T-helper 2 cell treated with Interferon-gamma antibody and Interleukin-4, amounts not matched to agents 100 ng/mL and 5 ng/mL, for 36 hours (primary cell): ENCODE measurements around the gene FAM161A. TPM values are rescaled to one million over a fixed set of nuclear protein-coding genes. Genes with fewer than 3 reads are reported as not detected.
"Not testable (repeated sequence)": the region's sequence is repeated elsewhere in the genome, so short reads cannot be mapped to it uniquely, and the experiment has no call there.

Experiments used
- intact Hi-C: fragments of 100-400 bp; cut with micrococcal nuclease; formaldehyde crosslinking; loops from one replicate; pipeline ENCODE4 v1.15.1; 2023
- total RNA-seq: library from RNA; stranded (reverse); gene quantifications from 2 replicates; pipeline ENCODE4 v1.2.3, GENCODE V29; 2022

The FAM161A gene, protein sequence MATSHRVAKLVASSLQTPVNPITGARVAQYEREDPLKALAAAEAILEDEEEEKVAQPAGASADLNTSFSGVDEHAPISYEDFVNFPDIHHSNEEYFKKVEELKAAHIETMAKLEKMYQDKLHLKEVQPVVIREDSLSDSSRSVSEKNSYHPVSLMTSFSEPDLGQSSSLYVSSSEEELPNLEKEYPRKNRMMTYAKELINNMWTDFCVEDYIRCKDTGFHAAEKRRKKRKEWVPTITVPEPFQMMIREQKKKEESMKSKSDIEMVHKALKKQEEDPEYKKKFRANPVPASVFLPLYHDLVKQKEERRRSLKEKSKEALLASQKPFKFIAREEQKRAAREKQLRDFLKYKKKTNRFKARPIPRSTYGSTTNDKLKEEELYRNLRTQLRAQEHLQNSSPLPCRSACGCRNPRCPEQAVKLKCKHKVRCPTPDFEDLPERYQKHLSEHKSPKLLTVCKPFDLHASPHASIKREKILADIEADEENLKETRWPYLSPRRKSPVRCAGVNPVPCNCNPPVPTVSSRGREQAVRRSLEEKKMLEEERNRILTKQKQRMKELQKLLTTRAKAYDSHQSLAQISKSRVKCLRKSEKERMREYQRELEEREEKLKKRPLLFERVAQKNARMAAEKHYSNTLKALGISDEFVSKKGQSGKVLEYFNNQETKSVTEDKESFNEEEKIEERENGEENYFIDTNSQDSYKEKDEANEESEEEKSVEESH
- 3.5 and 3.7 TPM in 2 replicates for total RNA-seq

DNA sequence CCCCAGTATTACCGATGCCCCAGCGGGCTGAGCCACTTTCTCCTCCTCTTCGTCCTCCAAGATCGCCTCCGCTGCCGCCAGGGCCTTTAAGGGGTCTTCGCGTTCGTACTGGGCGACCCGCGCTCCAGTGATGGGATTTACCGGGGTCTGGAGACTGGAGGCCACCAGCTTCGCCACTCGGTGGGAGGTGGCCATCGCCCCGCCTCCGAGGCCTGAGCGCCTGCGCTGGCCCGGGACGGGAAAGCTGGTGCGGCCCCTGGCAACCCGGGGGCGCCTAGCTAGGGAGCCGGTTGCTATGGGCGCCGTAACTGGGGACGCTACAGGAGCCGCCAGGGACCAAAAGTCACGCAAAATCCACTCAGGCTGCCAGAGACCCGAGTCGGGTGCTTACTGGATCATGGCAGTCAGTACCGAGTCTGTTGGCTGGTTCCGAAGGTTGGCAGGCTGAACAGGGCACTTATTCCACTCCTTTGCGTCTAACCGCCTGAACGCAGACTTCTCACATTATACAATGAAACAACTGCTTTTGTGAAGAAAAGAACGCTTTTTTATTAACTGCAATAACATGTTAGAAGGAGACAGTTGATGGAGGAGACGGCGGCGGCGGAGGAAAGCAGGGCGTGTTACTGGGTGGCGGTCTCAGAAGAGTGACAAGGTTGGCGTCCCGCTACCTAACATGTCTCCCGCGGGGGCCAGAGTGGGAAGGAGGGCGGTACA lies at the start of gene FAM161A:
Gene FAM161A, minus strand, starts transcription at position 214 of the 717 bp plus-strand sequence. Its CDS starts 19 bp downstream, at position 195.
- intact Hi-C loops, result loop anchor here (1.0 to 2.0 kb wide), 8 partner anchors 15 to 853 kb away; partner anchors contain the start of genes B3GNT2, CCT4, USP34 and XPO1

DNA sequence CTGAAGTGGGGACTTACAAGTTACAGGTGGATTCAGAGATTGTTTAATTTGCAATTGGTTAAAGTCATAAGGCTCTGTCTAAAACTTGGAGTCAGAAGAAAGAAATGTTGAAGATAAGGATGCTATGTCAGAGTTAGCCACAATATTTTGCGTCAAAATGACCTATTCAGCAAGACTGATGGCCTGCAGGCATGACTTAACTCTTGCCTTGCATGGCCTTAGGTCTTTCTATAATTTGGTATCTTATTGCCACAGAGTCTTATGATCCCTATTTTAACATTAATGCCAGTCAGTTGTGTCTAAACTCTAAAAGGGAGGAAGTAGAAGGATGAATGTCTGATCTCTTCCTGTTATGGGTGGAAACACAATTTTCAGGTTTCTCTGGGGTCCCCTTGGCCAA lies 46.4 kb upstream of the FAM161A start:
- intact Hi-C loops, result no loop called here

DNA sequence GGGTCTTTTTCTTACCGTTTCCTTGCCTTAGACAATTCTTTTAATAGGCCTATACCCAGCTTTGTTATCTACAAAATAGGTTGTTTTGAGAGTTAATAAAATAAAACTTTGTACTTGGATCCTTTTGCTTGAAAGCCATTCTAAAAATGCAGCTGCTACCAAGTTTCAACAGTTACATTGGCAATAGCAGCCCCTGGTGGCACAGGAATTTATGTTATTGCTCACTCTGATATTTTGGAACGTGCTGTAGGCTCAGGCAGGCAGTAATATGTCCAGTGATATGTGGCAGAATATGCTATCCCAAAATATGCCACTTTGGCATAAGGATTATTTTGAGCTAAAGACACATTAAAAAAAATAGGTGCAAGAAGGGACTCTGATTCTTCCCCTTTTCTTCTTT lies 45.0 kb upstream of the FAM161A start:
- intact Hi-C loops, result no loop called here

GRCh38 chr2:61888267-61889055 lies 34.6 kb upstream of the FAM161A start, which contains the start of gene CCT4:
CCT4 (minus strand) TSS chr2:61888656; CDS start chr2:61888507, 149 bp downstream.
- intact Hi-C loops, result loop anchor here (1.0 to 5.0 kb wide), 7 partner anchors 17 to 871 kb away; partner anchors contain the start of genes COMMD1, FAM161A, PEX13 and PUS10

DNA sequence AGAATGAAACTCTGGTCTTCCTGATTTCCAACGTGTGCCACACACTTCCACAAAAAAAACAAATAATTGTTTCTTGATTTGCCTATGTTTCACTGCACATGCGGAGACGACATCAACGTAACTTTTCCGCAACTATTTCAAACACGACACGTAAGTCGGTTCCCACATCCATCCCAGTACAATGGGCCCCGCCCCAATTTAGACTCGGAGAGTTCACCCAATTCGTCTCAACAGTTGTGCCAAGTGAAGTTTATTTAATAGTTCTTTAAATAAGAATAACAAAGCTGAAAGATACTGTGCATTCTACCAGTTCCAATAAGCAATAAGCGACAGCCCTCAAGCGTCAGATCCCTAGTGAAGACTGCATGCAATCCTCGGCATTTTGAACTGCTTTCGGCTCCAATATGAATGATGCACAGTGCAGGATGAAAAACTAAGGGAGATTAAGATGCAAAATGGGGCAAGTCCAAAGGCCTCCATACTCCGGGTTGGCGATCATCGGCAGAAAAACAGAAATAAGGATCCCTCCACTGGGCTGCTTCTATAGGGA lies 33.9 kb upstream of the FAM161A start:
- intact Hi-C loops, result loop anchor here (1.0 to 5.0 kb wide), 7 partner anchors 18 to 870 kb away; partner anchors contain the start of genes COMMD1, FAM161A, PEX13 and PUS10

GRCh38 chr2:61885896-61886603 lies 32.2 kb upstream of the FAM161A start:
- intact Hi-C loops, result loop anchor here (5.0 kb wide), 2 partner anchors 744 to 869 kb away; partner anchors contain the start of genes PEX13 and PUS10

GRCh38 chr2:61882850-61883249 lies 29.0 kb upstream of the FAM161A start:
- intact Hi-C loops, result no loop called here

GRCh38 chr2:61879351-61879750 lies 25.5 kb upstream of the FAM161A start:
- intact Hi-C loops, result not testable (repeated sequence)

- intact Hi-C loops, result no loop called here
Observed at GRCh38 chr2:61878761-61879160, 24.9 kb upstream of the FAM161A start.

DNA sequence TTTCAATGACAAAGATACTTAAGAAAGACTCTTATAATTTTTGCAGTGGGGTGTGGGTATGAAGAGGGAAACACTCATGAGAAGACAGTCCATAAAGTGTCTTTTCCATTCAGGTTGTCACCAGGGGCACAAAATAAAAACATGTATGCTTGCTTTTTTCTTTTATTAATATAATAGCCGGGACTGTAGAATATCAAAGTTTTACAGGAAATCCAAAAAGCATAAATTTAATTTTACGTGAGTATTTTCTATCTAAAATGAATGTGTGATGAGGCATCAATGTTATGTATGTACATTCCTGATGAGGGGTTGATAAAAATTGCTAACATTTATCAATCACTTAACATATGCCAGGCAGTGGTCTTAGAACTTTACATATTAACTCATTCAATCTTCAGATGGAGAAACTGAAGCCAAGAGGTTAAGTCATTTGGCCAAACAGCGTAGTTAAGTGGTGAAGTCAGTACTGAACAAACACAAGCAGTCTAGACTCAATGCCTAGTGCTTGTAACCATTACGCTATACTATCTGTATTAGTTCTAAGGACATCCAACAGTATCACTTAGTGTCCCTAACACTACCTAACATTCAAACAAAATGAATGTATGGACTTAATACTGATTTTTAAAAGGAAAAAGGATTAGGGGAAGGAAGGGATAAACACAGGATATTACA lies 23.8 kb upstream of the FAM161A start:
- intact Hi-C loops, result no loop called here

- intact Hi-C loops, result no loop called here
Observed at GRCh38 chr2:61876400-61876799, 22.5 kb upstream of the FAM161A start.

DNA sequence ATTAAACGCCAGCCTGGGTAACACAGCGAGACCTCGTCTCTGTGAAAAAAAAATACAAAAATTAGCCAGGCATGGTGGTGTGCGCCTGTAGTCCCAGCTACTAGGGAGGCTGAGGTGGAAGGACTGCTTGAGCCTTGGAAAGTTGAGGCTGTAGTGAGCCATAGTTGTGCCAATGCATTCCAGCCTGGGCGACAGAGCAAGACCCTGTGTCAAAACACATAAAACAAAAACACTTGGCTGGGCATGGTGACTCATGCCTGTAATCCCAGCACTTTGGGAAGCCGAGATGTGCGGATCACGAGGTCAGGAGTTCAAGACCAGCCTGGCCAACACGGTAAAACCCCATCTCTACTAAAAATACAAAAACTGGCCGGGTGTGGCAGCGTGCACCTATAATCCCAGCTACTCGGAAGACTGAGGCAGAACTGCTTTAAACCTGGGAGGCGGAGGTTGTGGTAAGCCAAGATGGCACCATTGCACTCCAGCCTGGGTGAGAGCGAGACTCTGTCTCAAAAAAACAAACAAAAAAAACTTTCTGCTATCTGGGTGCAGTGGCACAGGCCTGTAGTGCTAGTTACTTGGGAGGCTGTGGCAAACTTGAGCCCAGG lies 12.7 kb upstream of the FAM161A start:
- intact Hi-C loops, result not testable (repeated sequence)

GRCh38 chr2:61862085-61862484 lies 8.2 kb upstream of the FAM161A start:
- intact Hi-C loops, result no loop called here

- intact Hi-C loops, result no loop called here
Observed at GRCh38 chr2:61857224-61857623, 3.4 kb upstream of the FAM161A start.

DNA sequence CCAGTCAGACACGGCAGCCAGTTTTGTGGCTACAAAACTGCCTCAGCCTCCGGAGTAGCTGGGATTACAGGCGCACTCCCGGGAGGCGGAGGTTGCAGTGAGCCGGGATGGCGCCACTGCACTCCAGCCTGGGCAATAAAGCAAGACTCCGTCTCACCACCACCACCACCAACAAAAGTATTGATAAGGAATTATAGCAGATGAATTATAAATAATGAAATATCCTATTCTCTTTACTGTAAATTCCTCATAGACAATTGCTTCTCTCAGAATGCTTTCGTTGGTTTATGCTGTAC lies 1.4 kb upstream of the FAM161A start:
- intact Hi-C loops, result loop anchor here (2.0 kb wide), 5 partner anchors 14 to 852 kb away; partner anchors contain the start of genes USP34 and XPO1

DNA sequence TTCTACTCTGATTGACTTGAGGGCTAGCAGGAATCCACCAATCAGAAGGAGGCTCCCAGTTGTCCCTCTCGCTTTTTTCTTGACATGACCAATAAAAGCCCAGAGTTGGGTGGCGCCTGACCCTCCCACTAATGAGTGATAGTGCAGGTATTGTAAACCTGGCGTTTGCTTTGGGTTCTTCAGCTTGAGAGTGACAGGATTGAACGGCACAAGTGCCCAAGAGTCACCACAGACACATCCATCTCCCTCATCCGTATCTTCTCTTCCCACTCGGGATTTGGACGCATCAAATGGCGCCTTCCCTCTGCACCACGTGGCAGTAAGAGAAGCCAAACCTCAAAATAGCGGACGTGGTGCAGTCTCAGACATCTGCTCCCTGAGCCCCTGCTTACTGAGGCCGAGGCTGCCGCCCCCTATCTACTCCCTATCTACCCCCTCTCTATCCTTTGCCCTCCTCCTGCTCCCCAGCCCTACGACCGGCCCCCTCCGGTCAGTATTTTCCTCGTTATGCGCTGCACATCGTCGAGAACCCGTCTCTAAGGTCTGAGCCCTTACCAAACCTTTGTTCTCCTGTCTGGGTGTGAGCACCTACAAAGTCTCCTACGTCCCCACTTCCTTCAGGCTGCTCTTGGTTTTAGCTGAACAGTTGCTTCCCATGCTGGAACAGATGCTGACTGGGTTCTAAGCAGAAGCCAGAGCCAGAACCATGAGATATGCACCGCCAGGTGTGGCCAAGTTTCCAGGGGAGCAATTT lies 881 bp upstream of the FAM161A start:
- intact Hi-C loops, result loop anchor here (1.0 to 2.0 kb wide), 8 partner anchors 14 to 852 kb away; partner anchors contain the start of genes B3GNT2, CCT4, USP34 and XPO1

DNA sequence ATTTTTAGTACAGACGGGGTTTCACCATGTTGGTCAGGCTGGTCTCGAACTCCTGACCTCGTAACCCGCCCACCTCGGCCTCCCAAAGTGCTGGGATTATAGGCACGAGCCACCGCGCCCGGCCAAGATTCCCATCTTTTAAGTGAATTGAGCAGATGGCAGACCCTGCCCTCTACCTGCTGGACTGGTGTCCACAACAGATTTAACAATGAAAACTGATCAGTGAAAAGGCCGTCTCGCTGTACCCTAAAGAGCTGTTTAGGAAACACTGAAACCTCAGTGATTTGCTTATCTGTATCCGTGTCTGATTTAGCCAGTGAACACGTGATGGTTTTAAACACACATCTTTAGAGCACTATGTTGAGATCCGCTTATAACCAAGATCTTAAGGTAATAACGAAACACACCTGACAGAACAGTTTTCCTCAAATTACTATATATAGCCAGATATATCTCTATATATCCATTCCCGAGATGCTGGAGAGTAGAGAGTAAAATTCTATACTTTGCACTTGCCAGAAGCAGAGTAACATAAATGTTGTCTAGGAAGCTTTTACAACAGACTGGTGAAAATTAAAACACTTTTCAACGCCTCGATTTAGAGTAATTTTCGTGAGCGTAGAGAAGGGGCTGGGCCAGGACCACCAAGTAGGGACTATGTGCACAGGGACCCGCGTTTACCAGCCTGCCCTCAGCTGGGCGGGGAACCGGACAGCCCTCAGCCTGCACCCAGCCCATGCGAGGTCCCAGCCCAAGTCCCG lies 594 bp downstream of the FAM161A start:
- intact Hi-C loops, result no loop called here
